ENCODE data around the gene IQSEC1.

IQSEC1 gene

DNA sequence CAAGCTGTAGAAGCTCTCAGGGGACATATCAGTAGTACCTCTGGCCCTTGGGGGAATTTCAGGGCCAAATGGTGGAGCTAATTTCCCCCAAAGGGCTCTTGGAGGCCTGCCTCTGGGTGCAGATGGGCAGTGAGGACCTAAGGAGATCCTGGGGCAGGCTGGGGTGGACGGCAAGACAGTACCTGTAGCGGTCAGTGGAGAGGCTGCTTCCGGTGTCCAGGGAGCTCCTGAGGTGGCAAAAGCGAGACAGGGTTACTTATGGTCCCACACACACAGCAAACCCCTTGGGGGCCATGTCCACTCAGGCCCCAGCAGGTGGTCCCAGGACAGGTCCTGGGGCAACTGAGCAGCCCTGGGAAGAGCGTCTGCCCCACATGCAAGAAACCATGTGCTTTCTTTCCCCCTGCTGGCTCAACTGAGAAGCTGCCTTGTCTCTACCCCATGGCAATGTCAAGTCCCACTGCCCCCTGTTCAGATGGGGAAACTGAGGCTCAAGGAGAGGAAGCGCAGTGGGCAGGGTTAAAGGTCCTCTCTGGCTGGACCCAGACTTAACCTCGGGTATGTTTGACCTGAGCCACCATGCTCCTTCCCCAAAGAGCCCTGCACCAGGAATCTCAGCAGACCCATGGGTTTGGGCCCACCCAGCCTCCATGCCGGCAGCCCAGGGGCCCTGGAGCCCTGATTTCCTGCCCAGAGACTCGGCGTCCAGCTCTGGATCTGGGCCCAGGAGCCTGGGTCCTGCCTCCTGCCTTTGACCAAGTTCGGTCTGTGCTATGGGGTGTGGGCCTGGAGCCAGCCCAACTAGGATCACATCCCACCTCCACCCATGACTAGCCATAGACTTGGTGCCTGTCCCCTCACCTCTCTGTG lies 25.7 kb downstream of the IQSEC1 start:
- H3K36me3 Mint-ChIP-seq (ENCODE audit: low read depth): no peaks in the 10 kb centered on the region
- no peak for DNase-seq
- H3K27me3 Mint-ChIP-seq (ENCODE audit: low read depth, poor library complexity): peaks cover 5% of the 10 kb centered on the region
- peaks cover 67% of the 10 kb centered on the region for H3K4me1 Mint-ChIP-seq
- no peaks in the 10 kb centered on the region for H3K9me3 Mint-ChIP-seq
- H3K27ac Mint-ChIP-seq: no peak overlapping the region
- TF ChIP-seq CTCF (IDR thresholded peaks at IDR 0.05): no peak
- H3K4me3 Mint-ChIP-seq: no peak overlapping the region

DNA sequence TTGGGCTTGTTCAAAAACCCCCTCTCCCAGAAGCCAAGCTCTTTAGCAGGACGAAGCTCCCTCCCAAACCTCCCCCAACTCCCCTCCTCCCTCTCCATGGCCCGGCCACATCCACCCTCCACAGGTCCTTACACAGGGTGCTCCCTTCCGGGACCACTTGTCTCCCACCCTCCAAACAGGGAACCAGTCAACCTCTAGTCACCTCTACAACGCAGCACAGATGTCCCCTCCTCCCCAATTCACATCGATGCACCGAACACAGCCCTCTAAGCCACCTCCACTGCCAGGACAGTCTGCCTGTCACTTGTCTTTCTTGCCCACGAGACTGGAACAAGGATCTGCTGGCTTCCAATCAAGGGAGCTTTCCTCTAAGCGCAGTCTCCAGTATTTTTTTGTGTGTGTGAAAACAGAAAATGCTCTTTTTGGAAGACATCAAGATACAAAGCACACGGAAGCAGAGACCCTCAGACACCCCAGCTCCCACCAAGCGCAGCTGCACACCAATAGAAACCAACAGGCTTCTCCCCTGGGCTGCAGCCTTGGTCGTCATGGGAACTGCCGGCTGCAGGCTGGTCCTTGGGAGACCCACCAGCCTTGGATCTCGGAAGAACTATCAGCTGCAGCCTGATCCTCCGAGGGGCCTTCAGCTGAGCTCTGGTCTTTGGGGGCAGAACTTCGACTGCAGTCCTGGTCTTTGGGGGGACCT lies 26.5 kb downstream of the IQSEC1 start:
- Mint-ChIP-seq H3K27me3 (ENCODE audit: low read depth, poor library complexity) (peaks cover 6% of the 10 kb centered on the region), H3K27ac (peak overlapping the region; percentile 27), H3K9me3 (no peaks in the 10 kb centered on the region), H3K4me1 (peaks cover 68% of the 10 kb centered on the region), H3K36me3 (ENCODE audit: low read depth) (no peaks in the 10 kb centered on the region), H3K4me3 (no peak overlapping the region)
- peak; percentile 25 for DNase-seq
- TF ChIP-seq CTCF (IDR thresholded peaks at IDR 0.05): no peak

DNA sequence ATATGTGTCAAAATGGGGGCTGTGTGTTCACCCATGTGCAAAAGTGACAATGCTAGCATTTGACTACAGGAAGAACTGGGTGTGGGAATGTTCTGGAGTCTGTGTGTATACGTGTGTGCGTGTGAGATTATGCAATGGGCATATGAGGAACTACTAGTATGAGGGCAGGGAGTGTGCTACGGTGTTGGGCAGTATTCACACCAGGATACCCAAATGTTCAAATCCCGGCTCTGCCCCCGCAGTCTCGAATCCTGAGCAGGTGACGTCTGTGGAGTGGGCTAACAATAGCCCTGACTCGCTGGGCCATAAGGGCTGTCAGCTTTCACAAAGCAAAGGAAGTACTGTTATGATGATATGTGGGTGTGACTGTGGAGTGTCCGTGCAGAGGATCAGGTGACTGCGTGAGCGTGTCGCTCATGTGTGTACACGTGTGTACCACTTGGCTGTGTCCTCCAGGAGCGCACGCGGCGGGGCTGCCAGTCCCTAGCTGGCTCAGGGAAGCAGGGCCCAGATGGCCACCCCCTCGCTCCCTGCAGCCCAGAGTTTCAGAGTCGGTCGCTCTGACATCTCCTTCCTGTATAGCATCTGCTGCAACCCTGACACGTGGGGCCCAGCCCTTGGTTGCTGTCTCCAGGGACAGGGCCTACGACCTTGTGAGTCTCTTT lies 27.2 kb downstream of the IQSEC1 start:
- Mint-ChIP-seq H3K36me3 (ENCODE audit: low read depth) (no peaks in the 10 kb centered on the region), H3K4me1 (peaks cover 68% of the 10 kb centered on the region), H3K9me3 (no peaks in the 10 kb centered on the region), H3K4me3 (no peak overlapping the region), H3K27me3 (ENCODE audit: low read depth, poor library complexity) (peaks cover 7% of the 10 kb centered on the region), H3K27ac (no peak overlapping the region)
- no peak for TF ChIP-seq CTCF (IDR thresholded peaks at IDR 0.05)
- no peak for DNase-seq

DNA sequence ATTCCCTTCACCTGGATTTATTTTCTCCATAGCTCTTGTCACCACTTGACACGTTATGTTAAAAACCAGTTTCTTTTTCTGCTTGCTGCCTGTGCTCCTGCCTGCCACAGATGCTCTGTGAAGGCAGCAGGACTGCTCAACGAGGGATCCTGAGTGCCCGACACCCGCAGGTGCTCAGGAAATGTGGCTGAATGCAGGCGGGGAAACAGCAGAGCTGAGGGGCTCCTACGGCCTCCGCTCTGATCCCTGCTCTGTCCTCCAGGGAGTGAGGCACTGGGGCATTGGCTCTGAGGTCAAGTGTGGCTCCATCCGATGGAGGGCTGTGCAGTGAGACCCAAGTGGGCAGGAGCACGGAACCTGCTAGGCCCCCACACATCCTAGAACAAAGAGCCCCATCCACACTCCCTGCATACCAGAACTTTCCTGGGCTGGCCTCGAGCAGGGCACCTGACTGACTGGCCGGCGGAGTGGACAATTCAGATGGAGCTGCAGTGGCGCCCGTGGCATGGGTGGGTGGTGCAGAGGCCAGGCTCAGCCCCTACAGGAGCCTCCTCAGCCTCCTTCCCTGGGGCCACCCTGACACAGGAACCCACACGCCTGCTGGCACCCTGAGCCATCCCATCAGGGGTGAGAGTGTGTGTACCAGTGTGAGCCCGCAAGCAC lies 27.9 kb downstream of the IQSEC1 start:
- H3K36me3 Mint-ChIP-seq (ENCODE audit: low read depth): no peaks in the 10 kb centered on the region
- H3K27ac Mint-ChIP-seq: no peak overlapping the region
- no peak for DNase-seq
- no peak overlapping the region for H3K4me3 Mint-ChIP-seq
- no peak for TF ChIP-seq CTCF (IDR thresholded peaks at IDR 0.05)
- H3K4me1 Mint-ChIP-seq: peaks cover 70% of the 10 kb centered on the region
- H3K9me3 Mint-ChIP-seq: no peaks in the 10 kb centered on the region
- peaks cover 11% of the 10 kb centered on the region for H3K27me3 Mint-ChIP-seq (ENCODE audit: low read depth, poor library complexity)

- H3K4me3 Mint-ChIP-seq: no peak overlapping the region
- H3K4me1 Mint-ChIP-seq: peaks cover 73% of the 10 kb centered on the region
- peak; percentile 33 for DNase-seq
- no peak for TF ChIP-seq CTCF (IDR thresholded peaks at IDR 0.05)
- H3K27me3 Mint-ChIP-seq (ENCODE audit: low read depth, poor library complexity): peaks cover 11% of the 10 kb centered on the region
- no peaks in the 10 kb centered on the region for H3K36me3 Mint-ChIP-seq (ENCODE audit: low read depth)
- H3K9me3 Mint-ChIP-seq: no peaks in the 10 kb centered on the region
- no peak overlapping the region for H3K27ac Mint-ChIP-seq
Observed at GRCh38 chr3:13044496-13045240, 28.6 kb downstream of the IQSEC1 start.

Measured in nephron progenitor cell (in vitro differentiated cells).